A549 (cell line): ENCODE data around the gene TRAM2. TPM values are rescaled to one million over a fixed set of nuclear protein-coding genes. Genes with fewer than 3 reads are reported as not detected.

Experiments
- ATAC-seq, 2 experiments: fragments of 200-7000 bp in 1 of 2; fragments of >200 bp in 1 of 2; cut with Nextera tagmentation in 1 of 2; cut with Tn5 transposase in 1 of 2; 3 replicates each; pipeline versions ENCODE4 v1.8.0 to v1.9.1; 2018 to 2020; ENCODE audit warnings: mild to moderate bottlenecking in 1 of 2, moderate library complexity in 1 of 2
- CTCF ChIA-PET: fragments of 300-600 bp; sonication (Branson Sonifier 250); formaldehyde crosslinking; extraction: SDS; loops from one replicate; lab custom pipeline; 2021; ENCODE audit warnings: antibody characterized with exemption, inconsistent platforms; lab: Yijun Ruan, JAX
- POLR2A ChIA-PET: fragments of 350-600 bp; formaldehyde crosslinking; extraction: SDS; loops from one replicate; lab custom pipeline; 2021; ENCODE audit warnings: antibody characterized with exemption, inconsistent platforms; lab: Yijun Ruan, JAX
- DNase-seq, 2 experiments: peaks; one replicate each; pipeline versions ENCODE4 v3.0.0 to v3.0.0-alpha.2; 2011 to 2016; ENCODE audit warnings: low read depth in 1 of 2, low spot score in 1 of 2
- FAIRE-seq: peaks from 2 replicates; lab custom pipeline; 2011; peaks lifted over from hg19 to GRCh38; lab: Jason Lieb, UNC
- H3K27ac ChIP-seq, 2 experiments: fragments of >200 bp; sonication (Bioruptor Twin); formaldehyde crosslinking; 3 replicates each; pipeline ENCODE4 v1.5.1; 2016 to 2017
- H3K4me1 ChIP-seq: fragments of >200 bp; sonication (Bioruptor Twin); formaldehyde crosslinking; 3 replicates; pipeline ENCODE4 v1.6.1; 2016
- H3K4me2 ChIP-seq: fragments of >200 bp; sonication (Bioruptor Twin); formaldehyde crosslinking; 3 replicates; pipeline ENCODE4 v1.6.1; 2016
- H3K4me3 ChIP-seq: fragments of >200 bp; sonication (Bioruptor Twin); formaldehyde crosslinking; 3 replicates; pipeline ENCODE4 v1.5.1; 2016
- H3K9me3 ChIP-seq: fragments of >200 bp; sonication (Bioruptor Twin); formaldehyde crosslinking; 3 replicates; pipeline ENCODE4 v1.6.1; 2016
- BHLHE40 ChIP-seq: IDR thresholded peaks from 2 replicates; pipeline ENCODE4 v1.6.1; 2012; ENCODE audit warnings: low read depth, low read length, inconsistent platforms
- CBX2 ChIP-seq: fragments of 200-600 bp; sonication (generic); IDR thresholded peaks from 2 replicates; pipeline ENCODE4 v1.6.1; 2016; ENCODE audit warnings: low read depth, mild to moderate bottlenecking, borderline replicate concordance
- CEBPB ChIP-seq, 2 experiments: fragments of >200 bp in 1 of 2; sonication (Bioruptor Twin) in 1 of 2; formaldehyde crosslinking in 1 of 2; IDR thresholded peaks; 2 replicates each; pipeline ENCODE4 v1.6.1; 2012 to 2016
- CHD2 ChIP-seq: fragments of 150-350 bp; IDR thresholded peaks from 2 replicates; pipeline ENCODE4 v1.6.1; 2014; ENCODE audit warnings: low read length; ENCODE audit not compliant: partially characterized antibody
- EHF ChIP-seq: fragments of 250-450 bp; sonication (Bioruptor Pico); IDR thresholded peaks from 2 replicates; pipeline ENCODE4 v1.5.0; 2020; ENCODE audit warnings: mild to moderate bottlenecking
- ELK1 ChIP-seq: fragments of 150-350 bp; IDR thresholded peaks from 2 replicates; pipeline ENCODE4 v1.6.1; 2014; ENCODE audit warnings: low read depth, mild to moderate bottlenecking, low read length
- FOSL2 ChIP-seq, 2 experiments: fragments of 450-650 bp in 1 of 2; fragments of >200 bp in 1 of 2; sonication (Bioruptor Twin) in 1 of 2; formaldehyde crosslinking; IDR thresholded peaks; 2 replicates each; pipeline versions ENCODE4 v1.5.0 to v1.6.1; 2016 to 2020; ENCODE audit warnings: mild to moderate bottlenecking in 1 of 2, moderate library complexity in 1 of 2
- FOXS1 ChIP-seq: fragments of 250-450 bp; sonication (Bioruptor Pico); IDR thresholded peaks from 2 replicates; pipeline ENCODE4 v1.5.0; 2020; ENCODE audit warnings: mild to moderate bottlenecking, moderate library complexity
- HDAC2 ChIP-seq: fragments of 200-600 bp; sonication (generic); IDR thresholded peaks from 2 replicates; pipeline ENCODE4 v1.6.1; 2016
- HEYL ChIP-seq: fragments of 250-450 bp; sonication (Bioruptor Pico); IDR thresholded peaks from 2 replicates; pipeline ENCODE4 v1.8.0; 2021; ENCODE audit warnings: mild to moderate bottlenecking, moderate library complexity
- HOXB5 ChIP-seq: fragments of 250-450 bp; sonication (Bioruptor Pico); IDR thresholded peaks from 2 replicates; pipeline ENCODE4 v1.5.0; 2020; ENCODE audit warnings: mild to moderate bottlenecking, moderate library complexity
- JUN ChIP-seq, 2 experiments: fragments of >200 bp; sonication (Bioruptor Twin); formaldehyde crosslinking; IDR thresholded peaks; 2 replicates in 1 of 2; 3 replicates in 1 of 2; pipeline ENCODE4 v1.6.1; 2016 to 2017
- JUNB ChIP-seq: fragments of >200 bp; sonication (Bioruptor Twin); formaldehyde crosslinking; IDR thresholded peaks from 2 replicates; pipeline ENCODE4 v1.6.1; 2016
- MAFK ChIP-seq: fragments of 450-650 bp; IDR thresholded peaks from 2 replicates; pipeline ENCODE4 v1.6.1; 2014; ENCODE audit not compliant: partially characterized antibody
- NPAS2 ChIP-seq: fragments of 250-450 bp; sonication (Bioruptor Pico); IDR thresholded peaks from 2 replicates; pipeline ENCODE4 v1.8.0; 2022; ENCODE audit warnings: mild to moderate bottlenecking, moderate library complexity, borderline replicate concordance
- POLR2A ChIP-seq: IDR thresholded peaks from 2 replicates; pipeline ENCODE4 v1.6.1; 2012; ENCODE audit warnings: mild to moderate bottlenecking, low read length
- POLR2AphosphoS2 ChIP-seq: conservative IDR thresholded peaks from 2 replicates; pipeline ENCODE4 v1.6.1; 2012; ENCODE audit warnings: low read length, improper control_type of control experiment, inconsistent platforms
- RCOR1 ChIP-seq: fragments of 150-350 bp; IDR thresholded peaks from 2 replicates; pipeline ENCODE4 v1.6.1; 2014; ENCODE audit warnings: antibody characterized with exemption, low read length, low read depth
- RFX5 ChIP-seq: fragments of 450-650 bp; IDR thresholded peaks from 2 replicates; pipeline ENCODE4 v1.7.1; 2014; ENCODE audit warnings: antibody characterized with exemption, mild to moderate bottlenecking, moderate library complexity
- RNF2 ChIP-seq: fragments of 200-600 bp; sonication (generic); IDR thresholded peaks from 2 replicates; pipeline ENCODE4 v1.6.1; 2016; ENCODE audit warnings: low read depth, mild to moderate bottlenecking, antibody characterized with exemption, moderate library complexity, borderline replicate concordance
- TFCP2L1 ChIP-seq: fragments of 250-450 bp; sonication (Bioruptor Pico); IDR thresholded peaks from 2 replicates; pipeline ENCODE4 v1.5.0; 2021; ENCODE audit warnings: mild to moderate bottlenecking
- ZC3H11A ChIP-seq: fragments of 450-650 bp; IDR thresholded peaks from 2 replicates; pipeline ENCODE4 v1.6.1; 2014; ENCODE audit warnings: antibody characterized with exemption, mild to moderate bottlenecking
- ZFP36 ChIP-seq: fragments of 450-650 bp; IDR thresholded peaks from 2 replicates; pipeline ENCODE4 v1.6.1; 2014; ENCODE audit warnings: borderline replicate concordance; ENCODE audit not compliant: partially characterized antibody
- ZNF302 ChIP-seq: fragments of 250-450 bp; sonication (Bioruptor Pico); IDR thresholded peaks from 2 replicates; pipeline ENCODE4 v1.9.0; 2021; ENCODE audit warnings: inconsistent platforms, mild to moderate bottlenecking, moderate library complexity
- ZSCAN20 ChIP-seq: fragments of 250-450 bp; sonication (Bioruptor Pico); IDR thresholded peaks from 2 replicates; pipeline ENCODE4 v1.8.0; 2022; ENCODE audit warnings: mild to moderate bottlenecking, moderate library complexity
- WGBS: methylation state at CpG from one replicate; pipeline ENCODE4 v1.1.6; 2017; ENCODE audit errors: missing lambda C conversion rate; 5-methylcytosine and 5-hydroxymethylcytosine counted together
- polyA plus RNA-seq, 4 experiments: library from polyadenylated mRNA; depleted of rRNA in 3 of 4; stranded (reverse); fragments of >200 nt; fragmentation: RNase III in 1 of 4; extraction: RNeasy Plus Mini Kit Qiagen cat#74134 plus additional on column Dnase treatment in 1 of 4; gene quantifications; 2 replicates in 3 of 4; 3 replicates in 1 of 4; pipeline ENCODE4 v1.2.3, GENCODE V29; 2011 to 2017
- TF ChIP-seq, protein P1 (sequence below): fragments of 200-600 bp; sonication (generic); IDR thresholded peaks from 2 replicates; pipeline ENCODE4 v1.6.1; 2016; ENCODE audit warnings: antibody characterized with exemption, mild to moderate bottlenecking, moderate library complexity
- TF ChIP-seq, protein P2 (sequence below): fragments of >200 bp; sonication (Bioruptor Twin); formaldehyde crosslinking; IDR thresholded peaks from 2 replicates; pipeline ENCODE4 v1.6.1; 2016
- TF ChIP-seq, protein P3 (sequence below): fragments of >200 bp; sonication (Bioruptor Twin); formaldehyde crosslinking; IDR thresholded peaks from 3 replicates; pipeline ENCODE4 v1.5.1; 2016

TRAM2 gene
- polyA plus RNA-seq, 2 of the 4 experiments (the other 2 are of a cell fraction), result 16.4 to 25.4 TPM

DNA sequence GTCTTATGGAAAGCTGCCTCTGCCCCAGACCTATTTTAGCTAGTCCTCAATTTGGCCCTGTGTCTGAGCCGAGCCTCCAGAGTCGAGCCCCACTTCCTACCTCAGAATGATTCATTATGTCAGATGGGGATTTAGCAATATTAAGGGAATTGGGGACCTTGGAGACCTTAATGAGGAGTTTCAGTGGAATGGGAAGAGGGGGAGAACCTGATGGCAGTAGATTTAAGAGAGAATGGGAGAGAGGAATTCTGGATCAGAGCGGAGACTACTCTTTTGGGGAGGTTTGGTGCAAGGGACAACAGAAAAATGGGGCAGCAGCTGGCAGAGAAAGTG, 93.2 kb downstream of the TRAM2 start:
- DNase-seq (no peak), FAIRE-seq (no peak), ATAC-seq (no peak)
- no peak overlapping the region for H3K27ac ChIP-seq
- WGBS, result 88% methylated on average over 3 of the region's 3 CpGs
- POLR2A ChIA-PET, result no interaction called here
- H3K4me1 ChIP-seq, result no peaks in the 10 kb centered on the region
- CTCF ChIA-PET, result no interaction called here
- H3K4me3 ChIP-seq, result no peak overlapping the region
- no peak overlapping the region for H3K4me2 ChIP-seq
- no peak for TF ChIP-seq ZC3H11A
- TF ChIP-seq BHLHE40, result no peak
- no peak for TF ChIP-seq FOXS1
- TF ChIP-seq RNF2, result no peak
- TF ChIP-seq POLR2AphosphoS2, result no peak
- TF ChIP-seq HOXB5 (CRISPR knock-in tag), result no peak
- no peak for TF ChIP-seq TFCP2L1 (CRISPR knock-in tag)
- TF ChIP-seq JUNB, result no peak
- no peak for TF ChIP-seq HEYL (CRISPR knock-in tag)
- no peak for TF ChIP-seq JUN (IDR thresholded peaks at IDR 0.05)
- TF ChIP-seq ZFP36, result no peak
- TF ChIP-seq RFX5, result no peak
- no peak for TF ChIP-seq RCOR1
- TF ChIP-seq, all 56 proteins: peak for 0
- no peaks in the 10 kb centered on the region for H3K9me3 ChIP-seq

- ChIA-PET CTCF (no interaction called here), POLR2A (no interaction called here)
- H3K4me1 ChIP-seq, result no peaks in the 10 kb centered on the region
- no peak for DNase-seq
- no peak for TF ChIP-seq HDAC2
- no peak for TF ChIP-seq POLR2A
- no peak for TF ChIP-seq CHD2
- TF ChIP-seq, protein P1, sequence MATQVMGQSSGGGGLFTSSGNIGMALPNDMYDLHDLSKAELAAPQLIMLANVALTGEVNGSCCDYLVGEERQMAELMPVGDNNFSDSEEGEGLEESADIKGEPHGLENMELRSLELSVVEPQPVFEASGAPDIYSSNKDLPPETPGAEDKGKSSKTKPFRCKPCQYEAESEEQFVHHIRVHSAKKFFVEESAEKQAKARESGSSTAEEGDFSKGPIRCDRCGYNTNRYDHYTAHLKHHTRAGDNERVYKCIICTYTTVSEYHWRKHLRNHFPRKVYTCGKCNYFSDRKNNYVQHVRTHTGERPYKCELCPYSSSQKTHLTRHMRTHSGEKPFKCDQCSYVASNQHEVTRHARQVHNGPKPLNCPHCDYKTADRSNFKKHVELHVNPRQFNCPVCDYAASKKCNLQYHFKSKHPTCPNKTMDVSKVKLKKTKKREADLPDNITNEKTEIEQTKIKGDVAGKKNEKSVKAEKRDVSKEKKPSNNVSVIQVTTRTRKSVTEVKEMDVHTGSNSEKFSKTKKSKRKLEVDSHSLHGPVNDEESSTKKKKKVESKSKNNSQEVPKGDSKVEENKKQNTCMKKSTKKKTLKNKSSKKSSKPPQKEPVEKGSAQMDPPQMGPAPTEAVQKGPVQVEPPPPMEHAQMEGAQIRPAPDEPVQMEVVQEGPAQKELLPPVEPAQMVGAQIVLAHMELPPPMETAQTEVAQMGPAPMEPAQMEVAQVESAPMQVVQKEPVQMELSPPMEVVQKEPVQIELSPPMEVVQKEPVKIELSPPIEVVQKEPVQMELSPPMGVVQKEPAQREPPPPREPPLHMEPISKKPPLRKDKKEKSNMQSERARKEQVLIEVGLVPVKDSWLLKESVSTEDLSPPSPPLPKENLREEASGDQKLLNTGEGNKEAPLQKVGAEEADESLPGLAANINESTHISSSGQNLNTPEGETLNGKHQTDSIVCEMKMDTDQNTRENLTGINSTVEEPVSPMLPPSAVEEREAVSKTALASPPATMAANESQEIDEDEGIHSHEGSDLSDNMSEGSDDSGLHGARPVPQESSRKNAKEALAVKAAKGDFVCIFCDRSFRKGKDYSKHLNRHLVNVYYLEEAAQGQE, result no peak
- TF ChIP-seq RCOR1, result no peak
- no peak for TF ChIP-seq BHLHE40
- no peak for TF ChIP-seq FOSL2 (IDR thresholded peaks at IDR 0.05)
- no peak for TF ChIP-seq FOSL2 (CRISPR knock-in tag; IDR thresholded peaks at IDR 0.05)
- no peak for TF ChIP-seq NPAS2 (CRISPR knock-in tag)
- no peak for TF ChIP-seq JUN (IDR thresholded peaks at IDR 0.05)
- no peak for TF ChIP-seq FOXS1
- TF ChIP-seq ELK1, result no peak
- TF ChIP-seq ZSCAN20 (CRISPR knock-in tag), result no peak
- TF ChIP-seq TFCP2L1 (CRISPR knock-in tag), result no peak
- TF ChIP-seq EHF, result no peak
- TF ChIP-seq, protein P2, sequence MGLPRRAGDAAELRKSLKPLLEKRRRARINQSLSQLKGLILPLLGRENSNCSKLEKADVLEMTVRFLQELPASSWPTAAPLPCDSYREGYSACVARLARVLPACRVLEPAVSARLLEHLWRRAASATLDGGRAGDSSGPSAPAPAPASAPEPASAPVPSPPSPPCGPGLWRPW, result no peak
- no peak for TF ChIP-seq ZNF302 (CRISPR knock-in tag)
- TF ChIP-seq, protein P3, sequence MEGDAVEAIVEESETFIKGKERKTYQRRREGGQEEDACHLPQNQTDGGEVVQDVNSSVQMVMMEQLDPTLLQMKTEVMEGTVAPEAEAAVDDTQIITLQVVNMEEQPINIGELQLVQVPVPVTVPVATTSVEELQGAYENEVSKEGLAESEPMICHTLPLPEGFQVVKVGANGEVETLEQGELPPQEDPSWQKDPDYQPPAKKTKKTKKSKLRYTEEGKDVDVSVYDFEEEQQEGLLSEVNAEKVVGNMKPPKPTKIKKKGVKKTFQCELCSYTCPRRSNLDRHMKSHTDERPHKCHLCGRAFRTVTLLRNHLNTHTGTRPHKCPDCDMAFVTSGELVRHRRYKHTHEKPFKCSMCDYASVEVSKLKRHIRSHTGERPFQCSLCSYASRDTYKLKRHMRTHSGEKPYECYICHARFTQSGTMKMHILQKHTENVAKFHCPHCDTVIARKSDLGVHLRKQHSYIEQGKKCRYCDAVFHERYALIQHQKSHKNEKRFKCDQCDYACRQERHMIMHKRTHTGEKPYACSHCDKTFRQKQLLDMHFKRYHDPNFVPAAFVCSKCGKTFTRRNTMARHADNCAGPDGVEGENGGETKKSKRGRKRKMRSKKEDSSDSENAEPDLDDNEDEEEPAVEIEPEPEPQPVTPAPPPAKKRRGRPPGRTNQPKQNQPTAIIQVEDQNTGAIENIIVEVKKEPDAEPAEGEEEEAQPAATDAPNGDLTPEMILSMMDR, result no peak
- TF ChIP-seq MAFK, result no peak
- no peak for TF ChIP-seq CEBPB (IDR thresholded peaks at IDR 0.05)
- TF ChIP-seq CBX2, result no peak
- ATAC-seq, result no peak
- no peak overlapping the region for H3K27ac ChIP-seq
- FAIRE-seq, result no peak
- H3K9me3 ChIP-seq, result no peaks in the 10 kb centered on the region
- no peak overlapping the region for H3K4me3 ChIP-seq
- H3K4me2 ChIP-seq, result no peak overlapping the region
- WGBS, result 80% methylated on average over 7 of the region's 7 CpGs
Observed at GRCh38 chr6:52482903-52483670, 93.8 kb downstream of the TRAM2 start.
